HG03439 (cell line): ENCODE measurements around the gene NRGN.
A peak's percentile ranks its signal among the peaks of the same experiment; 100 is the strongest.

Source experiments
- ATAC-seq: cut with Tn5 transposase; IDR thresholded peaks from one replicate; pipeline ENCODE4 v1.9.1; 2021; ENCODE audit warnings: mild to moderate bottlenecking, moderate library complexity; ENCODE audit not compliant: unreplicated experiment

Gene NRGN

DNA sequence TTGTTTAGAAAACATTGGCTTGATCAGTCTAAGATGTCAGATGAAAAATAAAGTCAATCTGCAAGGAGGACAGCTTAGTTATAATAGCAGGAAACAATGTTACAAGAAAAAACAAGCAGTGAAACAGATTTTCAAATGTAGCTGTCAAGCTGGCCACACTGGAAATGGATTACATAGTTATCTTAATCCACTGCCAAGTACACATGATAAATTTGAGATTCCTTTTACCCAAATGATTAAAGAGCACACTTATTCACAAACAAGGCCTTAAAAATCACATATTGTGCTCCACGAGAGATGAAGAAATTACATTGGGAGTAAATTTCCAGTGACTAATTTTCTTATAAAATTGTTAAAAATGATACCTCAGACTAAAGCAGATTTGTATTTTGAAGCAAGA, 39.8 kb downstream of the NRGN start:
- no peak for ATAC-seq

DNA sequence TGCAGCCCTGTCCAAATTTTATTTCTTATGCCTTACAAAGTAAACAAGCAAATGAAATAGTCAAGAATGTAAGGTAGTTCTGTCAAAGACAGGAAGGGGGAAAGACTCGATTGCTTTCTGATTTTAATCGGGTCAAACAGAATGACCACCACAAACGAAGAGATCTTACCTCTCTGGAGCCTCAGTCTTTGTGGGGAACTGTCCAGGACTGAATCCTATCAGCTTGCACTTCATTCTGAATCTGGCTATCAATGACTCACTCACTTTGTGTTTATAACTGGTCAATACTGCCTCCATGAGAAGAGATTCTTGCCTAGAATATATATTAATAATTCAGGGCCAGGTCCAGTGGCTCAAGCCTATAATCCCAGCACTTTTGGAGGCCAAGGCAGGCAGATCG, 43.3 kb downstream of the NRGN start:
- no peak for ATAC-seq

- no peak for ATAC-seq
Measured at GRCh38 chr11:124784051-124784450, 44.3 kb downstream of the NRGN start.

- no peak for ATAC-seq
Measured at GRCh38 chr11:124788521-124788920, 48.8 kb downstream of the NRGN start.

GRCh38 chr11:124791626-124792341, 52.0 kb downstream of the NRGN start:
- peak; percentile 64 for ATAC-seq

- ATAC-seq, result peak; percentile 65
Measured at GRCh38 chr11:124793466-124794278, 53.9 kb downstream of the NRGN start.

GRCh38 chr11:124796312-124796711, 56.6 kb downstream of the NRGN start:
- no peak for ATAC-seq
